Measurements from ENCODE around the gene LASP1. TPM values are rescaled to one million over a fixed set of nuclear protein-coding genes. Genes with fewer than 3 reads are reported as not detected.
A peak's percentile ranks its signal among the peaks of the same experiment; 100 is the strongest.

Gene LASP1
- total and polyA plus RNA-seq, 4 donors: 65.5 to 140 (median 82.0) TPM

DNA sequence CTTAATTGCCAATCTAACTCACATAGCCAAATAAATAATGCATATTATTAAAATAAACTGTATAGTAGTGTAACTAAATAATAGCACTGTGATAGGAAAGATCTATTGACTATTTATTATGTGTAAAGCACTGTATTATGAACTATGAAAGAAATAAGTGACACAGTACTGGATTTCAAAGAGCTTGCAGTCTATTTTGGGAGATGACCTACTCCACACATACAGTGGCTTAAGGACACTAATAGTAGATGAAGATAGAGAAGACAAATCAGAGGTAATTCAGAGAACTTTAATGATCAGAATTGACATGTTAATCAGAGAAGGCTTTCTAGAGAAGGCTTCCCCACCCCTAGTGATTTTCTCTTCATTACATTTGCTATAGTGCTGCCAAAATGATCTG, 70.1 kb downstream of the LASP1 start:
- H3K27me3 ChIP-seq (ENCODE audit: control insufficient read depth in 3 of 3, insufficient read depth in 3 of 3, low read length in 2 of 3): peaks cover 0 to 10% (median 3%) of the 10 kb centered on the region in 3 donors
- DNase-seq (no peak), ATAC-seq (ENCODE audit: insufficient read depth, low FRiP score) (no peak)
- TF ChIP-seq, protein P1, sequence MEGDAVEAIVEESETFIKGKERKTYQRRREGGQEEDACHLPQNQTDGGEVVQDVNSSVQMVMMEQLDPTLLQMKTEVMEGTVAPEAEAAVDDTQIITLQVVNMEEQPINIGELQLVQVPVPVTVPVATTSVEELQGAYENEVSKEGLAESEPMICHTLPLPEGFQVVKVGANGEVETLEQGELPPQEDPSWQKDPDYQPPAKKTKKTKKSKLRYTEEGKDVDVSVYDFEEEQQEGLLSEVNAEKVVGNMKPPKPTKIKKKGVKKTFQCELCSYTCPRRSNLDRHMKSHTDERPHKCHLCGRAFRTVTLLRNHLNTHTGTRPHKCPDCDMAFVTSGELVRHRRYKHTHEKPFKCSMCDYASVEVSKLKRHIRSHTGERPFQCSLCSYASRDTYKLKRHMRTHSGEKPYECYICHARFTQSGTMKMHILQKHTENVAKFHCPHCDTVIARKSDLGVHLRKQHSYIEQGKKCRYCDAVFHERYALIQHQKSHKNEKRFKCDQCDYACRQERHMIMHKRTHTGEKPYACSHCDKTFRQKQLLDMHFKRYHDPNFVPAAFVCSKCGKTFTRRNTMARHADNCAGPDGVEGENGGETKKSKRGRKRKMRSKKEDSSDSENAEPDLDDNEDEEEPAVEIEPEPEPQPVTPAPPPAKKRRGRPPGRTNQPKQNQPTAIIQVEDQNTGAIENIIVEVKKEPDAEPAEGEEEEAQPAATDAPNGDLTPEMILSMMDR (IDR thresholded peaks at IDR 0.05; ENCODE audit: control extremely low read depth, extremely low read depth): no peak
- H3K9me3 ChIP-seq (ENCODE audit: control insufficient read depth in 4 of 4, insufficient read depth in 3 of 4, low read length in 3 of 4): no peaks in the 10 kb centered on the region
- no peak overlapping the region for H3K27ac ChIP-seq (ENCODE audit: low read depth in 1 of 2, low read length in 1 of 2)
- no peak overlapping the region for H3K9ac ChIP-seq (ENCODE audit: insufficient read depth in 1 of 2, low read length in 2 of 2)
- no peaks in the 10 kb centered on the region for H3K36me3 ChIP-seq (ENCODE audit: control insufficient read depth in 4 of 4, insufficient read depth in 4 of 4, low read length in 4 of 4)
- H3K4me3 ChIP-seq: no peak overlapping the region
- H3K4me1 ChIP-seq (ENCODE audit: control insufficient read depth in 5 of 5, insufficient read depth in 5 of 5, low read length in 5 of 5): no peaks in the 10 kb centered on the region

- Histone ChIP-seq H3K9ac (ENCODE audit: insufficient read depth in 1 of 2, low read length in 2 of 2) (no peak overlapping the region), H3K36me3 (ENCODE audit: control insufficient read depth in 4 of 4, insufficient read depth in 4 of 4, low read length in 4 of 4) (no peaks in the 10 kb centered on the region), H3K9me3 (ENCODE audit: control insufficient read depth in 4 of 4, insufficient read depth in 3 of 4, low read length in 3 of 4) (no peaks in the 10 kb centered on the region), H3K4me3 (no peak overlapping the region), H3K27ac (ENCODE audit: low read depth in 1 of 2, low read length in 1 of 2) (no peak overlapping the region), H3K27me3 (ENCODE audit: control insufficient read depth in 3 of 3, insufficient read depth in 3 of 3, low read length in 2 of 3) (peaks cover 0 to 9% (median 3%) of the 10 kb centered on the region in 3 donors), H3K4me1 (ENCODE audit: control insufficient read depth in 5 of 5, insufficient read depth in 5 of 5, low read length in 5 of 5) (no peaks in the 10 kb centered on the region)
- WGBS, 2 donors: 84 to 95% methylated on average over 1 of the region's 1 CpG
- ATAC-seq (ENCODE audit: insufficient read depth, low FRiP score) (no peak), DNase-seq (no peak)
- TF ChIP-seq, protein P1 (IDR thresholded peaks at IDR 0.05; ENCODE audit: control extremely low read depth, extremely low read depth): no peak
Observed at GRCh38 chr17:38940404-38940803, 70.5 kb downstream of the LASP1 start.

DNA sequence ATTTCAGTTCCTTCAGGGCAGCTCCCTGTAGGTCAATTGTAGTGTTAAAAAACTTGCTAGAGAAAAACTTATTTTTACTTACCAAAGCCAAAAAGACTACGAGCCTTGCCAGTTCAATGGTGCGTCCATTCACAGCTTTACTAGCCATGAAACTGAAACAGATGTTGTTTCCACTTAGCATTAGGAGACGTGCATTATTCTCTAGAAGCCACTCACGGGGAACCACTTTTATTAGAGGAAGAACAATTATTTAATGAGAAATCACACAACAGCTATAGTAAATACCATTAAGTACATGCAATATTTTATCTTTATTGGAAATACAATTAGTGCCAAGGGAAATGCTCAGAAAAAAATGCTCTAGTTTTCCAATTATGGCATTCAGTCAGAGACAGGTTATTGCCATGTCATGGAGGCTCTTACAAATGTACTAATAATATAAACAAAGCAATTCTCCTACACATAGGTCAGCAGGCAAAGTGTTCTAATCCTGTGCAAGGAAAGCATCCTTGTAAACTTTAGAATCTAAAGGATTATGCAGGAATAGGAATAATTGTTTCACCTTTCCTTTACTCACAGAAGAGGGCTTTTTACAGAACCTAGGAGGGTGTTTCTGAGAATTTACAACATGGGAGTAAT, 73.0 kb downstream of the LASP1 start:
- TF ChIP-seq, protein P1 (IDR thresholded peaks at IDR 0.05; ENCODE audit: control extremely low read depth, extremely low read depth): no peak
- Histone ChIP-seq H3K9ac (ENCODE audit: insufficient read depth in 1 of 2, low read length in 2 of 2) (no peak overlapping the region), H3K27me3 (ENCODE audit: control insufficient read depth in 3 of 3, insufficient read depth in 3 of 3, low read length in 2 of 3) (no peaks in the 10 kb centered on the region), H3K36me3 (ENCODE audit: control insufficient read depth in 4 of 4, insufficient read depth in 4 of 4, low read length in 4 of 4) (no peaks in the 10 kb centered on the region), H3K27ac (ENCODE audit: low read depth in 1 of 2, low read length in 1 of 2) (no peak overlapping the region), H3K4me1 (ENCODE audit: control insufficient read depth in 5 of 5, insufficient read depth in 5 of 5, low read length in 5 of 5) (no peaks in the 10 kb centered on the region), H3K9me3 (ENCODE audit: control insufficient read depth in 4 of 4, insufficient read depth in 3 of 4, low read length in 3 of 4) (no peaks in the 10 kb centered on the region), H3K4me3 (no peak overlapping the region)
- no peak for DNase-seq
- no peak for ATAC-seq (ENCODE audit: insufficient read depth, low FRiP score)
- WGBS, 2 donors: 64 to 68% methylated on average over 4 of the region's 4 CpGs

DNA sequence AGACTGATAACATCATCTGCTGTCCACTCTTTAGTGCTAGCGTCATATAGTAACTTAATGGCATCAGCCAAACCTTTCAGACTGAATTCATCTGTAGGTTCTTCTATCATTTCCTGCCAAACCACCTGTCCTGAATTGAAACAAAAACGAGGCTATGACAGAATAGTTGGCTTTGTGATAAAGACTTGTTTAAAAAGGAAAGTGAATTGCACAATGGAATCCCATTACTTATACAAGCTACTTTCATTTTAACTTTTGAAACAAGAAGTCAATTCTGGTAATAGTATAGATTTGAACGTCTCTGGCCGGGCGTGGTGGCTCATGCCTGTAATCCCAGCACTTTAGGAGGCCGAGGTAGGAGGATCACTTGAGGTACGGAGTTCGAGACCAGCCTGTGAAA, 73.7 kb downstream of the LASP1 start:
- H3K36me3 ChIP-seq (ENCODE audit: control insufficient read depth in 4 of 4, insufficient read depth in 4 of 4, low read length in 4 of 4): no peaks in the 10 kb centered on the region
- peak in 1 of 3 donors; percentile 11 for DNase-seq
- H3K9ac ChIP-seq (ENCODE audit: insufficient read depth in 1 of 2, low read length in 2 of 2): no peak overlapping the region
- no peaks in the 10 kb centered on the region for H3K27me3 ChIP-seq (ENCODE audit: control insufficient read depth in 3 of 3, insufficient read depth in 3 of 3, low read length in 2 of 3)
- ATAC-seq (ENCODE audit: insufficient read depth, low FRiP score): no peak
- WGBS, 2 donors: 62 to 66% methylated on average over 8 of the region's 8 CpGs
- H3K27ac ChIP-seq (ENCODE audit: low read depth in 1 of 2, low read length in 1 of 2): no peak overlapping the region
- TF ChIP-seq, protein P1 (IDR thresholded peaks at IDR 0.05; ENCODE audit: control extremely low read depth, extremely low read depth): no peak
- no peaks in the 10 kb centered on the region for H3K4me1 ChIP-seq (ENCODE audit: control insufficient read depth in 5 of 5, insufficient read depth in 5 of 5, low read length in 5 of 5)
- H3K4me3 ChIP-seq: no peak overlapping the region
- no peaks in the 10 kb centered on the region for H3K9me3 ChIP-seq (ENCODE audit: control insufficient read depth in 4 of 4, insufficient read depth in 3 of 4, low read length in 3 of 4)

Measured in lung (tissue), 12 donors.